IMR-90 (cell line): ENCODE data around the gene PTPRC.

Source experiments
- MAFK ChIP-seq: IDR thresholded peaks from 2 replicates; pipeline ENCODE4 v1.6.1; 2012; ENCODE audit warnings: low read depth, low read length, improper control_type of control experiment
- MAZ ChIP-seq: IDR thresholded peaks from 2 replicates; pipeline ENCODE4 v1.6.1; 2012; ENCODE audit warnings: low read depth, mild to moderate bottlenecking, low read length, improper control_type of control experiment, moderate library complexity, borderline replicate concordance
- POLR2A ChIP-seq: IDR thresholded peaks from 2 replicates; pipeline ENCODE4 v1.6.1; 2012; ENCODE audit warnings: mild to moderate bottlenecking, low read depth, low read length

DNA sequence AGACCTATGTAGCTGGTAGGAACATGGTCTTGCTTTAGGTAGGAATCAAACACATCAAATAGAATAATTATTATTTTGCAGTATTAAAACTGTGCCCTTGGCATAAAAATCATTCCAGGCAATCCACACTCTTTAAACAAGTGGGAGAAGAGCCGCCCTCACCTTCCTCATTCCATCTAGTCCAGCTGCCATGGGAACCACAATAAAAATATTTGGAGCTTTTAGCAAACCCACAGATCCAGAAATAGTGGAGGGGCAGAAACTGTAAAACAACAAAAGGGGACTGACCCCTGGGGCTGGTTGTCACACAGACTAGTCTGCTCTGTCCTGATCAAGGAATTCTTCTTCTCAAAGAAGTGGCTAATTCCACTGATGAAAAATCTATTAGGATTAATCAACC is 61.6 kb downstream of the PTPRC start:
- TF ChIP-seq MAZ = no peak
- no peak for TF ChIP-seq POLR2A
- no peak for TF ChIP-seq MAFK
